Right lobe of liver (tissue), 4 donors: ENCODE data around the gene TBC1D5.

ENCODE experiments used
- POLR2A ChIP-seq: fragments of 450-650 bp; IDR thresholded peaks from one replicate; pipeline ENCODE4 v1.6.1; 2017; ENCODE audit warnings: antibody characterized with exemption, mild to moderate bottlenecking
- TF ChIP-seq, protein P1 (sequence below), 4 donors: fragments of 200-600 bp in 3 of 4; fragments of 450-650 bp in 1 of 4; IDR thresholded peaks; one replicate each; pipeline versions ENCODE4 v1.5.1 to v1.8.0; 2016 to 2022; ENCODE audit warnings: antibody characterized with exemption in 4 of 4, mild to moderate bottlenecking in 2 of 4
- donor health status: DM: no; HTN: no; CAD: no.
- donor health status: DM: no; HTN: no; CAD: no.
- donor health status: DM: no; HTN: yes; CAD: no.

DNA sequence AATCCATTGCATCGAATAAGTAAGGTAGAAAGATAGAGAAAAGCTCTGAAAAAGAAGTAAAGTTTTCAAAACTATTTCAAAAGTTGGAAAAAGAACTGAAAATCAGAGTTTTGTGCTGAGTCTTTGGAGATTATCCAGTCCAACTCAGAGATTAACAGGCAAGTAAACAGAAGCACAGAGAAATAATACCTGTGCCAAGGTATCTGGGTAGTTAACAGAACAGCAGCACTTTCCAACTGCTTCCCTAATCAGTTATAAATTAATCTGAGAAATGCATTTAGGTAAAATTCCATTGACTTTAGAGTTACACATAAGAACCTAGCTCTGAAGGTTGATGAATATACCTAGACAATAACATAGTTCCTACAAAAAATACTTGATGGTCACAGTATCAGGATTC is 355.3 kb downstream of the TBC1D5 start:
- TF ChIP-seq, protein P1, sequence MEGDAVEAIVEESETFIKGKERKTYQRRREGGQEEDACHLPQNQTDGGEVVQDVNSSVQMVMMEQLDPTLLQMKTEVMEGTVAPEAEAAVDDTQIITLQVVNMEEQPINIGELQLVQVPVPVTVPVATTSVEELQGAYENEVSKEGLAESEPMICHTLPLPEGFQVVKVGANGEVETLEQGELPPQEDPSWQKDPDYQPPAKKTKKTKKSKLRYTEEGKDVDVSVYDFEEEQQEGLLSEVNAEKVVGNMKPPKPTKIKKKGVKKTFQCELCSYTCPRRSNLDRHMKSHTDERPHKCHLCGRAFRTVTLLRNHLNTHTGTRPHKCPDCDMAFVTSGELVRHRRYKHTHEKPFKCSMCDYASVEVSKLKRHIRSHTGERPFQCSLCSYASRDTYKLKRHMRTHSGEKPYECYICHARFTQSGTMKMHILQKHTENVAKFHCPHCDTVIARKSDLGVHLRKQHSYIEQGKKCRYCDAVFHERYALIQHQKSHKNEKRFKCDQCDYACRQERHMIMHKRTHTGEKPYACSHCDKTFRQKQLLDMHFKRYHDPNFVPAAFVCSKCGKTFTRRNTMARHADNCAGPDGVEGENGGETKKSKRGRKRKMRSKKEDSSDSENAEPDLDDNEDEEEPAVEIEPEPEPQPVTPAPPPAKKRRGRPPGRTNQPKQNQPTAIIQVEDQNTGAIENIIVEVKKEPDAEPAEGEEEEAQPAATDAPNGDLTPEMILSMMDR (IDR thresholded peaks at IDR 0.05) = no peak
- TF ChIP-seq POLR2A = no peak
